ENCODE results near the gene SUN1.
"Not testable (repeated sequence)": the region's sequence is repeated elsewhere in the genome, so short reads cannot be mapped to it uniquely, and the experiment has no call there.

SUN1 gene

GRCh38 chr7:857661-858060 lies 25.4 kb downstream of the SUN1 start:
- no peak for DNase-seq

- no peak for DNase-seq
These were observed 27.2 kb downstream of the SUN1 start for GRCh38 chr7:859359-860030.

GRCh38 chr7:860149-860548 lies 27.9 kb downstream of the SUN1 start:
- no peak for DNase-seq

- no peak for DNase-seq
These were observed 28.9 kb downstream of the SUN1 start for GRCh38 chr7:861222-861621.

GRCh38 chr7:862157-862556 lies 29.9 kb downstream of the SUN1 start:
- DNase-seq, result no peak

- DNase-seq, result no peak
These were observed 30.8 kb downstream of the SUN1 start for GRCh38 chr7:863106-863505.

GRCh38 chr7:865921-866320 lies 33.6 kb downstream of the SUN1 start:
- DNase-seq, result no peak

GRCh38 chr7:867001-867405 lies 34.7 kb downstream of the SUN1 start:
- no peak for DNase-seq

GRCh38 chr7:867406-868188 lies 35.3 kb downstream of the SUN1 start:
- no peak for DNase-seq

GRCh38 chr7:868189-868486 lies 35.9 kb downstream of the SUN1 start:
- DNase-seq, result no peak

- DNase-seq, result no peak
These were observed 37.1 kb downstream of the SUN1 start for GRCh38 chr7:869348-869747.

- no peak for DNase-seq
These were observed 39.7 kb downstream of the SUN1 start for GRCh38 chr7:871900-872537.

- DNase-seq, result not testable (repeated sequence)
These were observed 40.4 kb downstream of the SUN1 start for GRCh38 chr7:872685-873084.

GRCh38 chr7:873367-874002 lies 41.2 kb downstream of the SUN1 start:
- DNase-seq, result peak; percentile 80

- DNase-seq, result no peak
These were observed 41.9 kb downstream of the SUN1 start for GRCh38 chr7:874031-874749.

- peak; percentile 47 for DNase-seq
These were observed 42.8 kb downstream of the SUN1 start for GRCh38 chr7:875051-875450.

GRCh38 chr7:875476-876076 lies 43.3 kb downstream of the SUN1 start:
- peak; percentile 28 for DNase-seq

- peak; percentile 91 for DNase-seq
These were observed 44.0 kb downstream of the SUN1 start, which contains the start of gene GET4 for GRCh38 chr7:876077-876971. GET4 (plus strand) TSS chr7:876554; CDS start chr7:876646, 92 bp downstream.

- no peak for DNase-seq
These were observed 44.7 kb downstream of the SUN1 start for GRCh38 chr7:876972-877311.

- DNase-seq, result no peak
These were observed 45.3 kb downstream of the SUN1 start for GRCh38 chr7:877312-878232.

All from NCI-H1092 (cell line).